Measurements from ENCODE around the gene EIPR1. TPM values are rescaled to one million over a fixed set of nuclear protein-coding genes. Genes with fewer than 3 reads are reported as not detected.

Gene EIPR1
- total and polyA plus RNA-seq, 10 of the 15 experiments (the other 5 are each of a cell fraction or from before 2014, with no cell fraction given), result 23.6 to 61.2 (median 42.2) TPM

GRCh38 chr2:3142210-3142609 lies 235.4 kb downstream of the EIPR1 start:
- no peak overlapping the region for H3K4me2 ChIP-seq (ENCODE audit: control insufficient read depth, insufficient read depth)
- H3K9me3 ChIP-seq (replicated peaks; ENCODE audit: control insufficient read depth, insufficient read depth, low read length), result no peaks in the 10 kb centered on the region; the same call in 1 of the 3 replicates
- RAD21 ChIA-PET (ENCODE audit: unreplicated experiment), result no interaction called here
- H3K27ac ChIP-seq (ENCODE audit: control insufficient read depth, insufficient read depth), result no peak overlapping the region
- ATAC-seq (no peak; the same call in 2 of the 3 replicates), FAIRE-seq (no peak), DNase-seq (ENCODE audit: low read depth, low spot score) (no peak)
- in situ Hi-C loops (cut with MboI) (no loop called here), intact Hi-C loops (cut with micrococcal nuclease; ENCODE audit: unreplicated experiment) (no loop called here)
- TF ChIP-seq TARDBP (IDR thresholded peaks at IDR 0.05; ENCODE audit: borderline replicate concordance) (no peak), ZBED1 (IDR thresholded peaks at IDR 0.05; ENCODE audit: borderline replicate concordance) (no peak), SREBF1 (IDR thresholded peaks at IDR 0.05; ENCODE audit: low read length) (no peak), LARP7 (IDR thresholded peaks at IDR 0.05) (no peak), MTA2 (IDR thresholded peaks at IDR 0.05; ENCODE audit: low read depth) (no peak), ZNF217 (IDR thresholded peaks at IDR 0.05) (no peak), DPF2 (IDR thresholded peaks at IDR 0.05) (no peak), FOS (IDR thresholded peaks at IDR 0.05; ENCODE audit: borderline replicate concordance, extremely low read depth, insufficient read length) (no peak), TCF12 (IDR thresholded peaks at IDR 0.05; ENCODE audit: low read depth, low read length) (no peak), SREBF2 (IDR thresholded peaks at IDR 0.05; ENCODE audit: low read length) (no peak), ZNF274 (IDR thresholded peaks at IDR 0.05; ENCODE audit: insufficient read depth, insufficient read length) (no peak), KLF5 (IDR thresholded peaks at IDR 0.05; ENCODE audit: partially characterized antibody) (no peak), MEF2B (IDR thresholded peaks at IDR 0.05; ENCODE audit: partially characterized antibody, poor library complexity, severe bottlenecking) (no peak), TBL1XR1 (IDR thresholded peaks at IDR 0.05; ENCODE audit: low read depth, low read length) (no peak)
- TF ChIP-seq, protein P1, sequence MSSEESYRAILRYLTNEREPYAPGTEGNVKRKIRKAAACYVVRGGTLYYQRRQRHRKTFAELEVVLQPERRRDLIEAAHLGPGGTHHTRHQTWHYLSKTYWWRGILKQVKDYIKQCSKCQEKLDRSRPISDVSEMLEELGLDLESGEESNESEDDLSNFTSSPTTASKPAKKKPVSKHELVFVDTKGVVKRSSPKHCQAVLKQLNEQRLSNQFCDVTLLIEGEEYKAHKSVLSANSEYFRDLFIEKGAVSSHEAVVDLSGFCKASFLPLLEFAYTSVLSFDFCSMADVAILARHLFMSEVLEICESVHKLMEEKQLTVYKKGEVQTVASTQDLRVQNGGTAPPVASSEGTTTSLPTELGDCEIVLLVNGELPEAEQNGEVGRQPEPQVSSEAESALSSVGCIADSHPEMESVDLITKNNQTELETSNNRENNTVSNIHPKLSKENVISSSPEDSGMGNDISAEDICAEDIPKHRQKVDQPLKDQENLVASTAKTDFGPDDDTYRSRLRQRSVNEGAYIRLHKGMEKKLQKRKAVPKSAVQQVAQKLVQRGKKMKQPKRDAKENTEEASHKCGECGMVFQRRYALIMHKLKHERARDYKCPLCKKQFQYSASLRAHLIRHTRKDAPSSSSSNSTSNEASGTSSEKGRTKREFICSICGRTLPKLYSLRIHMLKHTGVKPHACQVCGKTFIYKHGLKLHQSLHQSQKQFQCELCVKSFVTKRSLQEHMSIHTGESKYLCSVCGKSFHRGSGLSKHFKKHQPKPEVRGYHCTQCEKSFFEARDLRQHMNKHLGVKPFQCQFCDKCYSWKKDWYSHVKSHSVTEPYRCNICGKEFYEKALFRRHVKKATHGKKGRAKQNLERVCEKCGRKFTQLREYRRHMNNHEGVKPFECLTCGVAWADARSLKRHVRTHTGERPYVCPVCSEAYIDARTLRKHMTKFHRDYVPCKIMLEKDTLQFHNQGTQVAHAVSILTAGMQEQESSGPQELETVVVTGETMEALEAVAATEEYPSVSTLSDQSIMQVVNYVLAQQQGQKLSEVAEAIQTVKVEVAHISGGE (CRISPR knock-in tag; IDR thresholded peaks at IDR 0.05), result no peak
- TF ChIP-seq, protein P2, sequence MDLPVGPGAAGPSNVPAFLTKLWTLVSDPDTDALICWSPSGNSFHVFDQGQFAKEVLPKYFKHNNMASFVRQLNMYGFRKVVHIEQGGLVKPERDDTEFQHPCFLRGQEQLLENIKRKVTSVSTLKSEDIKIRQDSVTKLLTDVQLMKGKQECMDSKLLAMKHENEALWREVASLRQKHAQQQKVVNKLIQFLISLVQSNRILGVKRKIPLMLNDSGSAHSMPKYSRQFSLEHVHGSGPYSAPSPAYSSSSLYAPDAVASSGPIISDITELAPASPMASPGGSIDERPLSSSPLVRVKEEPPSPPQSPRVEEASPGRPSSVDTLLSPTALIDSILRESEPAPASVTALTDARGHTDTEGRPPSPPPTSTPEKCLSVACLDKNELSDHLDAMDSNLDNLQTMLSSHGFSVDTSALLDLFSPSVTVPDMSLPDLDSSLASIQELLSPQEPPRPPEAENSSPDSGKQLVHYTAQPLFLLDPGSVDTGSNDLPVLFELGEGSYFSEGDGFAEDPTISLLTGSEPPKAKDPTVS (IDR thresholded peaks at IDR 0.05; ENCODE audit: low read depth, low read length), result no peak
- no peaks in the 10 kb centered on the region for H3K27me3 ChIP-seq (replicated peaks in 1 of 2; ENCODE audit: control insufficient read depth in 2 of 2, insufficient read depth in 2 of 2, low read length in 1 of 2)
- no peaks in the 10 kb centered on the region for H3K79me2 ChIP-seq (ENCODE audit: control insufficient read depth, insufficient read depth, low read length)
- WGBS (ENCODE audit: insufficient coverage, insufficient replicate concordance, low lambda C conversion rate, missing lambda C conversion rate), result 28% methylated on average over 8 of the region's 8 CpGs
- BruUV-seq (replicated peaks), result no TSS peak
- no peaks in the 10 kb centered on the region for H3K36me3 ChIP-seq (ENCODE audit: control insufficient read depth in 2 of 2, insufficient read depth in 2 of 2, low read length in 1 of 2)
- no peaks in the 10 kb centered on the region for H3K4me1 ChIP-seq (ENCODE audit: control insufficient read depth, insufficient read depth, low read length)
- H3K4me3 ChIP-seq, result no peak overlapping the region
- POLR2A ChIA-PET, result no interaction called here
- no peak overlapping the region for H2AFZ ChIP-seq (ENCODE audit: control insufficient read depth, low read depth, low read length)
- CTCF ChIA-PET, result interaction anchor here (0.6 kb wide), 1 partner anchor 467 kb away, joined by 4 read pairs; no protein-coding TSS in a partner anchor
- H3K9ac ChIP-seq (ENCODE audit: control insufficient read depth, insufficient read depth, low read length), result no peak overlapping the region
- H4K20me1 ChIP-seq (ENCODE audit: control insufficient read depth, insufficient read depth), result no peaks in the 10 kb centered on the region
- SMC1A ChIA-PET (ENCODE audit: uncharacterized antibody, unreplicated experiment), result interaction anchor here (0.7 to 1.0 kb wide), 2 partner anchors 9 to 157 kb away, joined by 3 read pairs; no protein-coding TSS in a partner anchor
